GM13976 (cell line): Measurements from ENCODE around the gene ZIC1.
A peak's percentile ranks its signal among the peaks of the same experiment; 100 is the strongest.

Source experiments
- DNase-seq: peaks from one replicate; pipeline ENCODE4 v3.0.0; 2012; ENCODE audit warnings: low spot score
- in situ Hi-C: fragments of 300-500 bp; cut with MboI; formaldehyde crosslinking; loops from one replicate; pipeline ENCODE4 v1.12.0; 2022; ENCODE audit warnings: low sequenced_read_pairs, mixed read lengths, inconsistent platforms; ENCODE audit not compliant: unreplicated experiment
- TF ChIP-seq, protein P1 (sequence below): IDR thresholded peaks from 2 replicates; pipeline ENCODE4 v1.5.1; 2012; ENCODE audit warnings: borderline replicate concordance, mild to moderate bottlenecking; ENCODE audit not compliant: insufficient read depth; ENCODE audit errors: extremely low read depth, missing control alignments, control extremely low read depth

ZIC1 gene

GRCh38 chr3:147379651-147380050, 29.5 kb upstream of the ZIC1 start:
- TF ChIP-seq, protein P1, sequence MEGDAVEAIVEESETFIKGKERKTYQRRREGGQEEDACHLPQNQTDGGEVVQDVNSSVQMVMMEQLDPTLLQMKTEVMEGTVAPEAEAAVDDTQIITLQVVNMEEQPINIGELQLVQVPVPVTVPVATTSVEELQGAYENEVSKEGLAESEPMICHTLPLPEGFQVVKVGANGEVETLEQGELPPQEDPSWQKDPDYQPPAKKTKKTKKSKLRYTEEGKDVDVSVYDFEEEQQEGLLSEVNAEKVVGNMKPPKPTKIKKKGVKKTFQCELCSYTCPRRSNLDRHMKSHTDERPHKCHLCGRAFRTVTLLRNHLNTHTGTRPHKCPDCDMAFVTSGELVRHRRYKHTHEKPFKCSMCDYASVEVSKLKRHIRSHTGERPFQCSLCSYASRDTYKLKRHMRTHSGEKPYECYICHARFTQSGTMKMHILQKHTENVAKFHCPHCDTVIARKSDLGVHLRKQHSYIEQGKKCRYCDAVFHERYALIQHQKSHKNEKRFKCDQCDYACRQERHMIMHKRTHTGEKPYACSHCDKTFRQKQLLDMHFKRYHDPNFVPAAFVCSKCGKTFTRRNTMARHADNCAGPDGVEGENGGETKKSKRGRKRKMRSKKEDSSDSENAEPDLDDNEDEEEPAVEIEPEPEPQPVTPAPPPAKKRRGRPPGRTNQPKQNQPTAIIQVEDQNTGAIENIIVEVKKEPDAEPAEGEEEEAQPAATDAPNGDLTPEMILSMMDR = no peak
- in situ Hi-C loops = no loop called here
- DNase-seq = no peak

DNA sequence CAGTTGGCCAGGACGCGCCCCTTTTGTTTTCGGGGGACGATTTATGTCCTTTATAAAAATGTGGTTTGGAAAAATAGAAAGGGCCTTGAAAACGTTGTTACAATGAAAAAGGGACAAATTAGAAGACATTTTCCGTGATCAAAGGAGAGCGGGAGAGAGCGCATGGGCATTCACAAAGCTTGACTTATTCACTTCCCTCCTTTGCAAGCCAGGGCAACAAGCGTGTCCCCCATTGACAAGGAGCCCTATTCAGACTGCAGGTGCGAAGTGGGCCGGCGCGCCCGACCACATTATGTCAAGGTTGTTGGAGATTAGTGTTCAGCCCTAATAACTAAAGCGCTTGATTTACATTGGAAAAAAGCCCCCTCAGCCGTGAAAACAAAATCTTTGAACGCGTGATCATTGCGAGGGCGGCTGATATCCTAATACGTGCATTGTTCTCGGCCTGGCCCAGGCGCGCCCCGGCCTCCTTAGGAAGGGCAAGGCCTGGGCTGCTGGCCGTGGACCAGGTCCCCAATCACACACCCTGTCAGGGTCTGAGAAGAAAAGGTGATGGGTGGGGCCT, 28.7 kb upstream of the ZIC1 start:
- TF ChIP-seq, protein P1 = no peak
- no peak for DNase-seq
- in situ Hi-C loops = no loop called here

- TF ChIP-seq, protein P1 = no peak
- in situ Hi-C loops = no loop called here
- DNase-seq = no peak
Measured at GRCh38 chr3:147380977-147381376, 28.2 kb upstream of the ZIC1 start.

DNA sequence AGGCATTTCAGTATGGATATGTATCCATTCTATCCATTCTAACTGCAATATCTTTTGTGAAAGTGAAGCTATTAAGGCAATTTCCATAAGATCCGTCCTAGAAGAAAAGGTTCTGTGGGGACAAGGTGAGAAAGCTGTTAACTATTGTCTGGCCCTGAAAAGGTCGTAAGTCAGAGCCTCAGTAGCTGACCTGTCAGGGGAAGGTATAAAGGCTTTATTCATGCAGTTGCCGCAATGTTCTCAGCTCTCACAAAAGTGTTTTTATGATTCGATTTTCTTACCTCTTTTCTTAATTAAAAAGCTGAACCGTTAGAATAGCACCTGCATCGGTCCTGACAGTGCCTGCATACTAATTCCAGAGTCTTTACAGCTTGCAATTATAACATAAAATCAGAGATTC, 27.6 kb upstream of the ZIC1 start:
- in situ Hi-C loops = no loop called here
- TF ChIP-seq, protein P1 = no peak
- DNase-seq = no peak

DNA sequence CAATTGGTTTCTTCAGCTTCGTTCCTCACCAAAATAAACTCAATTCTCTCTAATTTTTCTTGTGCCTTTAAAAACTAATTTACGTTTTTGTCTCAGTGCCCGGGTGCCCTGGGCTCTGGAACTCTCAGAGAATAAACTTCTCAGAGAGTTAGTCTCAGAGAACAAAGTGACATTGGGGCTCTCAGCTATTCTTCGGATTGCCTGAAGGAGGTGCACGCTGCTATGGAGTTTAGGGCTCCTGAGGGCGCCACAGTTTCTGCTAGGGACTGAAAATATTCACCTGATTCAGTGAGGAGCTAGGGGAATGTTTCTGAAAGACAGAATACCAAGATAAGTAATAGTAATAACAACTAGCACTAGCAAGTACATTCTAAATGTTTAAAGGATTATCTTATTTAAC, 25.5 kb upstream of the ZIC1 start:
- in situ Hi-C loops = no loop called here
- no peak for DNase-seq
- TF ChIP-seq, protein P1 = peak; percentile 16

GRCh38 chr3:147384210-147385058, 24.7 kb upstream of the ZIC1 start:
- DNase-seq = no peak
- TF ChIP-seq, protein P1 = no peak
- in situ Hi-C loops = no loop called here
